ENCODE data around the gene THEM5. TPM values are rescaled to one million over a fixed set of nuclear protein-coding genes. Genes with fewer than 3 reads are reported as not detected.
"Not testable (repeated sequence)": the region's sequence is repeated elsewhere in the genome, so short reads cannot be mapped to it uniquely, and the experiment has no call there.

THEM5 gene
- total RNA-seq, 1 experiment from 2014 or later = not detected

DNA sequence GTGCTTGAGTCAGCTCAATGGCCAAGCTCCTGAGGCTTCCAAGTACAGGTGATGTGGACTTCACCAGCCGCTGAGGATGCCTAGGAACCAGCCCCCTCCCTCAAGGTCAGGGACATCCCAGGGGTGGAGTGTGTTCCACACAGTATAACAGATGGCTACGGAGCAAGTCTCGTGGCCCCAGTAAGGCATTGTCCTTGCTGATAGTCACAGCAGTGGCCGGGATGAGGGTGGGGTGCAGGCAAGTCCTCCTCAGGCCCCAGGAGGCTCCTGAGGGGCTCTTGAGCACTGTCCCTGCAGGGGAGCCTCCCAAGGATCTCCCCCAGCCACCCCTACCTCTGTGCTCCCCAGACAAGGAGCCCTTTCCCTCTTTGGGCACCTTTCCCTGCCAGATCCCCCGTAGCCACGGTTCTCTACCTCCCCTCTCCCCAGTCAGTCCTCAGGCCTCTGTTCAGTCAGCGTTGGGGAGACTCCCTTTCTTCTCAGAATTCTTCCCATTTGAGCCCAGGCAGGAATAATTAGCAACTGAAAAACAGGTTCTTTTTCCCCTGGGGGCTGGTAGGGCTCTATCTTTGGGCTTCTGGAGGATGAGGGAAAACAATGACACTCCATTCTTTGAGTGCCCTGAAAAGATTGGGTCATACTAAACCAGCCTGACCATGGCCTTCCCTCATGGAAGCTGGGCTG is 7.1 kb upstream of the THEM5 start:
- no peak overlapping the region for H3K27ac ChIP-seq (ENCODE audit: low read length)
- DNase-seq = no peak
- H3K79me2 ChIP-seq (ENCODE audit: low read length) = no peaks in the 10 kb centered on the region
- no peaks in the 10 kb centered on the region for H3K36me3 ChIP-seq (ENCODE audit: insufficient read depth, low read length)
- H3K4me2 ChIP-seq (ENCODE audit: low read depth, low read length, poor library complexity, severe bottlenecking) = no peak overlapping the region
- H3K27me3 ChIP-seq (ENCODE audit: low read length) = no peaks in the 10 kb centered on the region
- H4K20me1 ChIP-seq (ENCODE audit: insufficient read depth, low read depth, low read length) = no peaks in the 10 kb centered on the region
- H3K9me2 ChIP-seq (replicated peaks; ENCODE audit: insufficient read depth, low read length) = no peaks in the 10 kb centered on the region
- H2AFZ ChIP-seq (ENCODE audit: low read length) = no peak overlapping the region
- H3K4me1 ChIP-seq (ENCODE audit: low read length) = peaks cover 7% of the 10 kb centered on the region; the same call in 1 of the 2 replicates
- no peaks in the 10 kb centered on the region for H3K9me3 ChIP-seq (ENCODE audit: low read length)
- H3K4me3 ChIP-seq (ENCODE audit: low read length) = no peak overlapping the region
- H3K9ac ChIP-seq (ENCODE audit: low read length) = no peak overlapping the region

DNA sequence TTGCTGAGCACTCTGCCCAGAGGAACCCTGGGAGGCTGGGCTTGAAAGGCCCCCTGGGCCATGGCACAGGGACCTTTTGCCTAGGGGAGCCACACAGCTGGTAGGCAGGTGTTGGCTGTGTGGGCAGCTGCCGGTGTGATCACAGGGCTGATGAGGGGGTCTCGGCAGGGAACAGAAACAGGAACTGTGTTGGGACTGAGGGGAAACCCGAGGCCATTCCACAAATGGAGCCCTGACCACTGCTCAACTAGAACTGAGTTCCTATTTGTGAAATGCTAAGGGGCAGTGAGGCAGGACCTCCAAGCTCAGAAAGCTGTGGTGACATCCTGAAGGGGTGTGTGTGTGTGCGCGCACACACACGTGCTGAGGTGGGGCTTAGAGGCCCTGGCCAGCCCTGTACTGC is 6.4 kb upstream of the THEM5 start:
- no peak overlapping the region for H3K27ac ChIP-seq (ENCODE audit: low read length)
- H2AFZ ChIP-seq (ENCODE audit: low read length) = no peak overlapping the region

DNA sequence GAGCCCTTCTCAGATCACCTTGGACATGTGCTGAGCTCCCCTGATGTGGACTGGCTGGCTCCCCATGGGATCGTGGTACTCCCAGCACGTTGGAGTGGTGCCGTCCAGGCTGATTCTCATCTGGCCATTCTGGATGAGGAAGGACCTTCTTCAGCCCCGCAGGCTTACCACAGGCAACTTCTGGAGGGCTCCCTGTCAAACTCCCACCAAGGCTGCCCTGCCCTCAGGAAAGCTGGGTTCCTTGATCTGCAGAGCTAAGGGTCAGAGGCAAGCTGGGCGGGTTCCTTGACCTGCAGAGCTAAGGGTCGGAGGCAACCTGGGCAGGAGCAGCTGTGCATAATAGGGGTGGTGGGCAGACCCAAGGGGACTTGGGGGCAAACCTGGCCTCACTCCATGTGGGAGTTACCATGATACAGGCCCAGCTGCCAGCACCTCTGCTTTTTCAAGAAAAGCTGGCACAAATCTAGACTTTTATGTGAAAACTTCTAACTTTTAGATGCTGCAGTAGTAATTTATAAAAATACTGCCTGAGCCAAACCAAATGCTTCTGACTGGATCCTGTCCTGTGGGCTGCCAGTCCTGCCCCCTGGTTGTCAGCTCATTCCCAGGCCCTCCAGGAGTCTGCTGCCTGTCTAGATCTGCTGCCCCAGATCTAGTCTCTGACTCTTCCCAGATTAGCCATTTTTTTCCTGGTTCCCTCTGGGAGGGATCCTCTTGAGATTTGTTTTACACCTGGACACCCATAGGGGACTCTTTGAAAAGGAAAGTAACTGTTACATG is 5.6 kb upstream of the THEM5 start:
- Histone ChIP-seq H3K4me3 (ENCODE audit: low read length) (no peak overlapping the region), H2AFZ (ENCODE audit: low read length) (no peak overlapping the region), H3K36me3 (ENCODE audit: insufficient read depth, low read length) (no peaks in the 10 kb centered on the region), H3K4me2 (ENCODE audit: low read depth, low read length, poor library complexity, severe bottlenecking) (no peak overlapping the region), H3K4me1 (ENCODE audit: low read length) (peaks cover 7% of the 10 kb centered on the region; the same call in 1 of the 2 replicates), H3K27ac (ENCODE audit: low read length) (no peak overlapping the region), H3K9me2 (replicated peaks; ENCODE audit: insufficient read depth, low read length) (no peaks in the 10 kb centered on the region), H4K20me1 (ENCODE audit: insufficient read depth, low read depth, low read length) (no peaks in the 10 kb centered on the region), H3K9ac (ENCODE audit: low read length) (no peak overlapping the region), H3K27me3 (ENCODE audit: low read length) (no peaks in the 10 kb centered on the region), H3K9me3 (ENCODE audit: low read length) (no peaks in the 10 kb centered on the region), H3K79me2 (ENCODE audit: low read length) (no peaks in the 10 kb centered on the region)
- no peak for DNase-seq

More for the DNA sequence above, 6.4 kb upstream of the THEM5 start:
- DNase-seq = no peak
- Histone ChIP-seq H4K20me1 (ENCODE audit: insufficient read depth, low read depth, low read length) (no peaks in the 10 kb centered on the region), H3K4me2 (ENCODE audit: low read depth, low read length, poor library complexity, severe bottlenecking) (no peak overlapping the region), H3K4me3 (ENCODE audit: low read length) (no peak overlapping the region), H3K9me2 (replicated peaks; ENCODE audit: insufficient read depth, low read length) (no peaks in the 10 kb centered on the region), H3K9me3 (ENCODE audit: low read length) (no peaks in the 10 kb centered on the region), H3K9ac (ENCODE audit: low read length) (no peak overlapping the region), H3K79me2 (ENCODE audit: low read length) (no peaks in the 10 kb centered on the region), H3K4me1 (ENCODE audit: low read length) (peaks cover 7% of the 10 kb centered on the region; the same call in 1 of the 2 replicates), H3K36me3 (ENCODE audit: insufficient read depth, low read length) (no peaks in the 10 kb centered on the region), H3K27me3 (ENCODE audit: low read length) (no peaks in the 10 kb centered on the region)

- Histone ChIP-seq H3K27ac (ENCODE audit: low read length) (no peak overlapping the region), H3K9me2 (replicated peaks; ENCODE audit: insufficient read depth, low read length) (no peaks in the 10 kb centered on the region), H3K4me1 (ENCODE audit: low read length) (peaks cover 7% of the 10 kb centered on the region; the same call in 1 of the 2 replicates), H3K9me3 (ENCODE audit: low read length) (no peaks in the 10 kb centered on the region), H4K20me1 (ENCODE audit: insufficient read depth, low read depth, low read length) (no peaks in the 10 kb centered on the region), H3K4me2 (ENCODE audit: low read depth, low read length, poor library complexity, severe bottlenecking) (no peak overlapping the region), H3K4me3 (ENCODE audit: low read length) (no peak overlapping the region), H3K36me3 (ENCODE audit: insufficient read depth, low read length) (no peaks in the 10 kb centered on the region), H2AFZ (ENCODE audit: low read length) (no peak overlapping the region), H3K9ac (ENCODE audit: low read length) (no peak overlapping the region), H3K79me2 (ENCODE audit: low read length) (no peaks in the 10 kb centered on the region), H3K27me3 (ENCODE audit: low read length) (no peaks in the 10 kb centered on the region)
- DNase-seq = no peak
Measured at GRCh38 chr1:151858030-151858746, 4.7 kb upstream of the THEM5 start.

GRCh38 chr1:151855933-151856332 is 2.4 kb upstream of the THEM5 start:
- no peaks in the 10 kb centered on the region for H3K36me3 ChIP-seq (ENCODE audit: insufficient read depth, low read length)
- no peaks in the 10 kb centered on the region for H3K27me3 ChIP-seq (ENCODE audit: low read length)
- H4K20me1 ChIP-seq (ENCODE audit: insufficient read depth, low read depth, low read length) = no peaks in the 10 kb centered on the region
- no peaks in the 10 kb centered on the region for H3K79me2 ChIP-seq (ENCODE audit: low read length)
- no peak for DNase-seq
- H2AFZ ChIP-seq (ENCODE audit: low read length) = no peak overlapping the region
- H3K9me2 ChIP-seq (replicated peaks; ENCODE audit: insufficient read depth, low read length) = no peaks in the 10 kb centered on the region
- no peak overlapping the region for H3K27ac ChIP-seq (ENCODE audit: low read length)
- no peak overlapping the region for H3K9ac ChIP-seq (ENCODE audit: low read length)
- no peak overlapping the region for H3K4me2 ChIP-seq (ENCODE audit: low read depth, low read length, poor library complexity, severe bottlenecking)
- H3K4me1 ChIP-seq (ENCODE audit: low read length) = peaks cover 7% of the 10 kb centered on the region; the same call in 1 of the 2 replicates
- no peak overlapping the region for H3K4me3 ChIP-seq (ENCODE audit: low read length)
- H3K9me3 ChIP-seq (ENCODE audit: low read length) = no peaks in the 10 kb centered on the region

GRCh38 chr1:151855516-151855915 is 2.0 kb upstream of the THEM5 start:
- not testable (repeated sequence) for H3K9me3 ChIP-seq (ENCODE audit: low read length); H3K27ac ChIP-seq (ENCODE audit: low read length); H3K4me3 ChIP-seq (ENCODE audit: low read length); H3K9ac ChIP-seq (ENCODE audit: low read length); H3K27me3 ChIP-seq (ENCODE audit: low read length); H3K4me1 ChIP-seq (ENCODE audit: low read length); H2AFZ ChIP-seq (ENCODE audit: low read length); H3K79me2 ChIP-seq (ENCODE audit: low read length); H3K4me2 ChIP-seq (ENCODE audit: low read depth, low read length, poor library complexity, severe bottlenecking); H3K9me2 ChIP-seq (replicated peaks; ENCODE audit: insufficient read depth, low read length); H4K20me1 ChIP-seq (ENCODE audit: insufficient read depth, low read depth, low read length); DNase-seq; H3K36me3 ChIP-seq (ENCODE audit: insufficient read depth, low read length)

DNA sequence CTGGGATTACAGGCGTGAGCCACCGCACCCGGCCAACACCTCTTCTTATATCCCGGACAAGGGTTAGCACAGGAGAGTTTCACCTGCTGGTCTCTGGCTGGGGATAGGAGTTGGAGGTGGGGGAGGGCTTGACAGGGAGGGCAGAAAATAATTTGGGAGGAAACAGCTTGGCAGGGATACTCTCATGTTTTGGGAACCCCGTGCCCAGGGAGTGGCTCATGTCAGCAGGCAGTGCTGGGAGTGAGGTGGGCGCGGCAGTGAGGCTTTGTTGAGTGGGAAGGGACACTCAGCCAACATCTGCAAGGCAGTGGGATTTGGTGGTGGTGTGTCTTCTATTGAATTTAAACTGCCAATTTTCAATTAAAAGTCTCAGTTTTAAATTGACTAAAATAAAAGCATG is 1.1 kb upstream of the THEM5 start:
- no peak overlapping the region for H2AFZ ChIP-seq (ENCODE audit: low read length)
- H3K79me2 ChIP-seq (ENCODE audit: low read length) = no peaks in the 10 kb centered on the region
- no peak for DNase-seq
- H3K36me3 ChIP-seq (ENCODE audit: insufficient read depth, low read length) = no peaks in the 10 kb centered on the region
- no peaks in the 10 kb centered on the region for H3K9me2 ChIP-seq (replicated peaks; ENCODE audit: insufficient read depth, low read length)
- H3K27ac ChIP-seq (ENCODE audit: low read length) = no peak overlapping the region
- no peaks in the 10 kb centered on the region for H4K20me1 ChIP-seq (ENCODE audit: insufficient read depth, low read depth, low read length)
- H3K4me3 ChIP-seq (ENCODE audit: low read length) = no peak overlapping the region
- no peak overlapping the region for H3K9ac ChIP-seq (ENCODE audit: low read length)
- no peaks in the 10 kb centered on the region for H3K9me3 ChIP-seq (ENCODE audit: low read length)
- H3K4me1 ChIP-seq (ENCODE audit: low read length) = peaks cover 1% of the 10 kb centered on the region; the same call in 1 of the 2 replicates
- H3K27me3 ChIP-seq (ENCODE audit: low read length) = no peaks in the 10 kb centered on the region
- no peak overlapping the region for H3K4me2 ChIP-seq (ENCODE audit: low read depth, low read length, poor library complexity, severe bottlenecking)

DNA sequence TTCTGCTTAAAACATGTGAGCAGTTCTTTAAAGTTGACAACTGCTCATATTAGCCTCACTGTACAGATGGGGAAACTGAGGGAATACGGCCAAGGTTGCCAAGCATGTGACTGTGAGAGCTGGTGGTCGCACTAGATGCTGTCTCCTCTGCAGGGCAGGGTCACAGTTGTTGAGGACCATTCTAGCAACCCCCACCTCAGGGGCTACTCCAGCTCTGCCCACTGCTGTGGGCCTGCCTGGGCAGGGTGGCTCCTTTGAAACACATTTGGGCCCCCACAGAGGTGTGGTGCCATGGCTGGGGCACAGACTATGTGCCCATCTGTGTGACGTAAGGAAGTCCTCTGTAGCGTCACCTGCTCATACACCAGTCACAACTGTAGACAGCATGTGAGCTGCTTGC is 779 bp downstream of the THEM5 start:
- no peak for DNase-seq
- no peaks in the 10 kb centered on the region for H3K27me3 ChIP-seq (ENCODE audit: low read length)
- H2AFZ ChIP-seq (ENCODE audit: low read length) = no peak overlapping the region
- no peak overlapping the region for H3K4me2 ChIP-seq (ENCODE audit: low read depth, low read length, poor library complexity, severe bottlenecking)
- no peaks in the 10 kb centered on the region for H4K20me1 ChIP-seq (ENCODE audit: insufficient read depth, low read depth, low read length)
- H3K36me3 ChIP-seq (ENCODE audit: insufficient read depth, low read length) = no peaks in the 10 kb centered on the region
- H3K9me2 ChIP-seq (replicated peaks; ENCODE audit: insufficient read depth, low read length) = no peaks in the 10 kb centered on the region
- H3K4me3 ChIP-seq (ENCODE audit: low read length) = no peak overlapping the region
- no peaks in the 10 kb centered on the region for H3K9me3 ChIP-seq (ENCODE audit: low read length)
- H3K27ac ChIP-seq (ENCODE audit: low read length) = no peak overlapping the region
- H3K4me1 ChIP-seq (ENCODE audit: low read length) = no peaks in the 10 kb centered on the region
- H3K79me2 ChIP-seq (ENCODE audit: low read length) = no peaks in the 10 kb centered on the region
- H3K9ac ChIP-seq (ENCODE audit: low read length) = no peak overlapping the region

Data from Karpas-422 (cell line).